HepG2 (cell line): ENCODE results near the gene SEC11A. TPM values are rescaled to one million over a fixed set of nuclear protein-coding genes. Genes with fewer than 3 reads are reported as not detected.
A peak's percentile ranks its signal among the peaks of the same experiment; 100 is the strongest.

ENCODE experiments used
- ATAC-seq: fragments of 200-7000 bp; cut with Tn5 transposase; 3 replicates; pipeline ENCODE4 v1.9.1; 2020; ENCODE audit warnings: mild to moderate bottlenecking, moderate library complexity
- BruUV-seq: library from RNA; stranded (reverse); fragments of 400-500 nt; replicated peaks from 2 replicates; lab custom pipeline; 2021; lab: Mats Ljungman, UMichigan
- CTCF ChIA-PET: fragments of 300-600 bp; formaldehyde crosslinking; extraction: SDS; loops from one replicate; lab custom pipeline; 2021; ENCODE audit warnings: low total read pairs, inconsistent platforms, low intra/inter-chr PET ratio; lab: Yijun Ruan, JAX
- POLR2A ChIA-PET: fragments of 350-600 bp; sonication (Branson Sonifier 250); formaldehyde crosslinking; loops from one replicate; lab custom pipeline; 2020; ENCODE audit warnings: antibody characterized with exemption, inconsistent platforms; lab: Yijun Ruan, JAX
- DNase-seq: peaks from one replicate; pipeline ENCODE4 v3.0.0-alpha.2; 2015; ENCODE audit warnings: low spot score
- FAIRE-seq: peaks from 3 replicates; lab custom pipeline; 2011; peaks lifted over from hg19 to GRCh38; lab: Jason Lieb, UNC
- H2AFZ ChIP-seq: one replicate; pipeline ENCODE4 v1.6.1; 2011; ENCODE audit warnings: low read length, inconsistent platforms
- H3K27ac ChIP-seq: fragments of 300-600 bp; 3 replicates; pipeline ENCODE4 v1.8.0; 2011; ENCODE audit warnings: mixed run types, mild to moderate bottlenecking, mixed read lengths, low read length, inconsistent platforms; ENCODE audit not compliant: insufficient read depth; ENCODE audit errors: extremely low read length
- H3K27me3 ChIP-seq, 2 experiments: fragments of 200-600 bp in 1 of 2; 2 replicates in 1 of 2; 3 replicates in 1 of 2; pipeline versions ENCODE4 v1.6.0 to v1.8.0; 2011; ENCODE audit warnings: low read length in 2 of 2, mild to moderate bottlenecking in 2 of 2, moderate library complexity in 2 of 2, inconsistent platforms in 1 of 2; ENCODE audit not compliant: insufficient read depth in 2 of 2, control insufficient read depth in 1 of 2
- H3K36me3 ChIP-seq, 2 experiments: fragments of 200-600 bp in 1 of 2; replicated peaks in 1 of 2; 2 replicates in 1 of 2; 3 replicates in 1 of 2; pipeline versions ENCODE4 v1.5.1 to v1.8.0; 2011; ENCODE audit warnings: low read length in 2 of 2, inconsistent platforms in 1 of 2; ENCODE audit not compliant: insufficient read depth in 2 of 2, control insufficient read depth in 1 of 2
- H3K4me1 ChIP-seq: 2 replicates; pipeline ENCODE4 v1.5.1; 2012; ENCODE audit warnings: low read length, inconsistent platforms; ENCODE audit not compliant: insufficient read depth
- H3K4me2 ChIP-seq: 2 replicates; pipeline ENCODE4 v1.6.0; 2011; ENCODE audit warnings: low read depth, low read length, inconsistent platforms
- H3K4me3 ChIP-seq, 3 experiments: fragments of 200-600 bp in 1 of 3; sonication (generic), shearing (Covaris generic) in 1 of 3; replicated peaks in 1 of 3; 2 replicates each; pipeline ENCODE4 v1.5.1; 2011 to 2016; ENCODE audit warnings: low read length in 3 of 3, inconsistent platforms in 2 of 3, low read depth in 2 of 3, mild to moderate bottlenecking in 2 of 3, control low read depth in 1 of 3, mixed read lengths in 1 of 3; ENCODE audit not compliant: insufficient read depth in 1 of 3
- H3K79me2 ChIP-seq: one replicate; pipeline ENCODE4 v1.6.1; 2011; ENCODE audit warnings: low read length, inconsistent platforms; ENCODE audit not compliant: insufficient read depth
- H3K9ac ChIP-seq: 2 replicates; pipeline ENCODE4 v1.6.0; 2011; ENCODE audit warnings: mild to moderate bottlenecking, low read depth, low read length, inconsistent platforms; ENCODE audit not compliant: insufficient read depth
- H3K9me3 ChIP-seq: 2 replicates; pipeline ENCODE4 v1.5.1; 2012; ENCODE audit warnings: mild to moderate bottlenecking, low read length
- H4K20me1 ChIP-seq: 2 replicates; pipeline ENCODE4 v1.6.0; 2011; ENCODE audit warnings: inconsistent platforms, mild to moderate bottlenecking, low read length, moderate library complexity; ENCODE audit not compliant: insufficient read depth
- GFI1 ChIP-seq: sonication (generic); formaldehyde crosslinking; IDR thresholded peaks from 2 replicates; pipeline ENCODE4 v1.5.0; 2020; ENCODE audit warnings: missing genetic modification reagents, mild to moderate bottlenecking, borderline replicate concordance
- SKI ChIP-seq: fragments of 450-650 bp; IDR thresholded peaks from one replicate; pipeline ENCODE4 v1.6.1; 2018; ENCODE audit warnings: mild to moderate bottlenecking; ENCODE audit not compliant: partially characterized antibody
- SRSF9 ChIP-seq: fragments of 200-400 bp; formaldehyde crosslinking; IDR thresholded peaks from 2 replicates; pipeline ENCODE4 v1.6.1; 2018; ENCODE audit warnings: borderline replicate concordance, mild to moderate bottlenecking, low read depth, low read length; ENCODE audit not compliant: insufficient read depth, poor library complexity, severe bottlenecking
- TARDBP ChIP-seq: sonication (generic); formaldehyde crosslinking; IDR thresholded peaks from 2 replicates; pipeline ENCODE4 v1.8.0; 2022; ENCODE audit warnings: mild to moderate bottlenecking, missing genetic modification reagents
- ZNF713 ChIP-seq: sonication (generic); formaldehyde crosslinking; IDR thresholded peaks from 2 replicates; pipeline ENCODE4 v1.4.0; 2020; ENCODE audit warnings: mild to moderate bottlenecking, missing genetic modification reagents
- WGBS: methylation state at CpG from one replicate; pipeline ENCODE4 v1.1.6; 2017; ENCODE audit warnings: low lambda C conversion rate; 5-methylcytosine and 5-hydroxymethylcytosine counted together
- in situ Hi-C: cut with HindIII; loops from 2 replicates; pipeline ENCODE4 v1.10.0; 2017; ENCODE audit warnings: low pct_unique_long_range_greater_than_20kb; ENCODE audit not compliant: extremely low pct_ligation_motif_present
- intact Hi-C: fragments of 100-400 bp; cut with micrococcal nuclease; formaldehyde crosslinking; loops from one replicate; pipeline ENCODE4 v1.10.0; 2022; ENCODE audit not compliant: unreplicated experiment
- polyA plus RNA-seq, 8 experiments: library from polyadenylated mRNA; depleted of rRNA in 3 of 8; stranded (reverse) in 7 of 8; unstranded in 1 of 8; fragments of >200 nt; fragmentation: Illumina TruSeq in 4 of 8; extraction: Trizol in 4 of 8; gene quantifications; 2 replicates each; pipeline versions ENCODE4 v1.2.1 to v1.2.3, GENCODE V29; 2011 to 2016; ENCODE audit warnings: low read depth in 4 of 8, missing spikeins in 1 of 8, mixed read lengths in 1 of 8; ENCODE audit not compliant: insufficient read depth in 1 of 8
- total RNA-seq, 5 experiments: library from RNA; depleted of rRNA; stranded (reverse); fragments of >200 nt; fragmentation: Illumina TruSeq; extraction: Trizol; gene quantifications; 2 replicates each; pipeline ENCODE4 v1.2.3, GENCODE V29; 2016; ENCODE audit warnings: low read depth in 1 of 5
- TF ChIP-seq, protein P1 (sequence below): sonication (generic); formaldehyde crosslinking; IDR thresholded peaks from 2 replicates; pipeline ENCODE4 v1.4.0; 2020; ENCODE audit warnings: missing genetic modification reagents
- TF ChIP-seq, protein P2 (sequence below): sonication (generic); formaldehyde crosslinking; IDR thresholded peaks from 2 replicates; pipeline ENCODE4 v1.4.0; 2020; ENCODE audit warnings: missing genetic modification reagents

Gene SEC11A
- total and polyA plus RNA-seq, 2 of the 13 experiments (the other 11 are each of a cell fraction or from before 2014, with no cell fraction given), result 141 to 230 TPM

DNA sequence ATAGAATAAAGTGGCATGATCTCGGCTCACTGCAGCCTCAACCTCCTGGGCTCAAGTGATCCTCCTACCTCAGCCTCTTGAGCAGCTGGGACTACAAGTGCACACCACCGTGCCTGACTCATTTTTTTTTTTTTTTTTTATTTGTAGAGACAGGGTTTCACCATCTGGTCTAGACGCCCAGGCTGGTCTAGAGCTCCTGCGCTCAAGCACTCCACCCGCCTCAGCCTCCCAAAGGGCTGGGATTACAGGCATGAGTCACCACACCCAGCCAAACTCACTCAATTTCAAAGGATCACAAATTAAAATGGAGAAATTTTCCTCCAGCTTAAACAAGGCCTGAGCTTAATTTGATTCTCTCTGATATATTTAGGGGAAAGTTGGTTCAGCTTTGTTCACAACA, 30.6 kb downstream of the SEC11A start:
- no peaks in the 10 kb centered on the region for H3K4me1 ChIP-seq
- no peak for DNase-seq
- in situ Hi-C loops, result no loop called here
- no peaks in the 10 kb centered on the region for H3K79me2 ChIP-seq
- ChIA-PET POLR2A (no interaction called here), CTCF (no interaction called here)
- H3K4me2 ChIP-seq, result no peak overlapping the region
- H3K9ac ChIP-seq, result no peak overlapping the region
- H4K20me1 ChIP-seq, result no peaks in the 10 kb centered on the region
- intact Hi-C loops, result no loop called here
- no peak for ATAC-seq
- no peak overlapping the region for H3K27ac ChIP-seq
- no peaks in the 10 kb centered on the region for H3K27me3 ChIP-seq
- no peak for FAIRE-seq
- H3K4me3 ChIP-seq, result no peak overlapping the region
- BruUV-seq, result no TSS peak
- TF ChIP-seq SKI, result peak; percentile 57
- no peak for TF ChIP-seq SRSF9
- TF ChIP-seq, protein P1, sequence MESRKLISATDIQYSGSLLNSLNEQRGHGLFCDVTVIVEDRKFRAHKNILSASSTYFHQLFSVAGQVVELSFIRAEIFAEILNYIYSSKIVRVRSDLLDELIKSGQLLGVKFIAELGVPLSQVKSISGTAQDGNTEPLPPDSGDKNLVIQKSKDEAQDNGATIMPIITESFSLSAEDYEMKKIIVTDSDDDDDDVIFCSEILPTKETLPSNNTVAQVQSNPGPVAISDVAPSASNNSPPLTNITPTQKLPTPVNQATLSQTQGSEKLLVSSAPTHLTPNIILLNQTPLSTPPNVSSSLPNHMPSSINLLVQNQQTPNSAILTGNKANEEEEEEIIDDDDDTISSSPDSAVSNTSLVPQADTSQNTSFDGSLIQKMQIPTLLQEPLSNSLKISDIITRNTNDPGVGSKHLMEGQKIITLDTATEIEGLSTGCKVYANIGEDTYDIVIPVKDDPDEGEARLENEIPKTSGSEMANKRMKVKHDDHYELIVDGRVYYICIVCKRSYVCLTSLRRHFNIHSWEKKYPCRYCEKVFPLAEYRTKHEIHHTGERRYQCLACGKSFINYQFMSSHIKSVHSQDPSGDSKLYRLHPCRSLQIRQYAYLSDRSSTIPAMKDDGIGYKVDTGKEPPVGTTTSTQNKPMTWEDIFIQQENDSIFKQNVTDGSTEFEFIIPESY (CRISPR knock-in tag), result peak; percentile 7; the same call in 1 of the 2 replicates
- no peak for TF ChIP-seq GFI1 (CRISPR knock-in tag)
- H2AFZ ChIP-seq, result no peak overlapping the region
- peaks cover 13 to 53% of the 10 kb centered on the region in 2 experiments for H3K36me3 ChIP-seq
- no peaks in the 10 kb centered on the region for H3K9me3 ChIP-seq
- WGBS, result 84% methylated on average over 5 of the region's 5 CpGs

DNA sequence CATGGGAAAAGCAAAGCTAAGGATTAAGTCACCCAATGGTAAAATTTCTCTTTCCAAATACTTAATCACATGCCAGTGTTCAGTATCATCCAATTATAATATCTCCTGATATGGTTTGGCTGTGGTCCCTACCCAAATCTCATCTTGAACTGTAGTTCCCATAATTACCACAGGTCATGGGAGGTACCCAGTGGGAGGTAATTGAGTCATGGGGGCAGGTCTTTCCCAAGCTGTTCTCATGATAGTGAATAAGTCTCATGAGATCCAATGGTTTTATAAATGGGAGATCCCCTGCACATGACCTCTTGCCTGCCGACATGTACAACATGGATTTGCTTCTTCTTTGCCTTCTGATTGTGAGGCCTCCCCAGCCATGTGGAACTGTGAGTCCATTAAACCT, 31.8 kb downstream of the SEC11A start:
- DNase-seq (no peak), FAIRE-seq (no peak), ATAC-seq (no peak)
- WGBS, result 50% methylated on average over 1 of the region's 1 CpG
- TF ChIP-seq, protein P2, sequence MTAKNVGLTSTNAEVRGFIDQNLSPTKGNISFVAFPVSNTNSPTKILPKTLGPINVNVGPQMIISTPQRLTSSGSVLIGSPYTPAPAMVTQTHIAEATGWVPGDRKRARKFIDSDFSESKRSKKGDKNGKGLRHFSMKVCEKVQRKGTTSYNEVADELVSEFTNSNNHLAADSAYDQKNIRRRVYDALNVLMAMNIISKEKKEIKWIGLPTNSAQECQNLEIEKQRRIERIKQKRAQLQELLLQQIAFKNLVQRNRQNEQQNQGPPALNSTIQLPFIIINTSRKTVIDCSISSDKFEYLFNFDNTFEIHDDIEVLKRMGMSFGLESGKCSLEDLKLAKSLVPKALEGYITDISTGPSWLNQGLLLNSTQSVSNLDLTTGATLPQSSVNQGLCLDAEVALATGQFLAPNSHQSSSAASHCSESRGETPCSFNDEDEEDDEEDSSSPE (CRISPR knock-in tag), result no peak
- TF ChIP-seq TARDBP (CRISPR knock-in tag), result no peak
- TF ChIP-seq ZNF713 (CRISPR knock-in tag), result no peak
- in situ Hi-C loops (no loop called here), intact Hi-C loops (no loop called here)
- H3K36me3 ChIP-seq, result peaks cover 12 to 57% of the 10 kb centered on the region in 2 experiments
- no TSS peak for BruUV-seq
- CTCF ChIA-PET, result no interaction called here
- H3K4me1 ChIP-seq, result no peaks in the 10 kb centered on the region
- no peak overlapping the region for H3K27ac ChIP-seq
- H2AFZ ChIP-seq, result no peak overlapping the region
- POLR2A ChIA-PET, result no interaction called here
- H4K20me1 ChIP-seq, result no peaks in the 10 kb centered on the region
- no peak overlapping the region for H3K4me3 ChIP-seq
- H3K79me2 ChIP-seq, result no peaks in the 10 kb centered on the region
- H3K27me3 ChIP-seq, result no peaks in the 10 kb centered on the region
- H3K4me2 ChIP-seq, result no peak overlapping the region
- H3K9me3 ChIP-seq, result no peaks in the 10 kb centered on the region
- H3K9ac ChIP-seq, result no peak overlapping the region
